RWPE1 (cell line): ENCODE data around the gene PPIA.
"Not testable (repeated sequence)": the region's sequence is repeated elsewhere in the genome, so short reads cannot be mapped to it uniquely, and the experiment has no call there.

Experiments used
- CTCF ChIA-PET: fragments of 350-600 bp; sonication (Branson Sonifier 250); formaldehyde crosslinking; extraction: SDS; loops from one replicate; lab custom pipeline; 2021; lab: Yijun Ruan, JAX
- POLR2A ChIA-PET: fragments of 400-600 bp; formaldehyde crosslinking; extraction: SDS; loops from one replicate; lab custom pipeline; 2020; ENCODE audit warnings: antibody characterized with exemption; ENCODE audit not compliant: low non-redundant PET; lab: Yijun Ruan, JAX
- DNase-seq: peaks from one replicate; pipeline ENCODE4 v3.0.0; 2012; ENCODE audit warnings: low spot score
- H3K27ac ChIP-seq: fragments of 450-650 bp; 2 replicates; pipeline ENCODE4 v1.5.1; 2017
- TF ChIP-seq, protein P1 (sequence below): fragments of 450-650 bp; conservative IDR thresholded peaks from 2 replicates; pipeline ENCODE4 v1.5.1; 2017; ENCODE audit warnings: low read depth, mild to moderate bottlenecking

The PPIA gene

DNA sequence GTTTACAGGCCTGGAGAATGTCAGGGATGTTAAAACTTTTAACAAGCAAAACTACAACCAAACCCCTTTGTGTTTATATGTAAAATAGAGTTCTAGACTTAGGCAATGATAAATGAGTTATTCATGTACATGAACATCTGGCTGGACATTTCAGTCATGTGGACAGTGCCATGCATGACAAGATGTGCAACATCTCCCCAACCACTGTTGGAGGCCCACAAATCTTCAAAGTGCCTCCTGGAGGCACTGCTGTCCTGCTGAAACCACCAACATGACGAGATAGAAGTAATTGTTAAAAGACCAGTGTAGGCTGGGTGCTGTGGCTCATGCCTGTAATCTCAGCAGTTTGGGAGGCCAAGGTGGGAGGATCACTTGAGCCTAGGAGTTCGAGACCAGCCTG is 18.4 kb downstream of the PPIA start:
- DNase-seq, result no peak
- no peak overlapping the region for H3K27ac ChIP-seq
- POLR2A ChIA-PET, result no interaction called here
- TF ChIP-seq, protein P1, sequence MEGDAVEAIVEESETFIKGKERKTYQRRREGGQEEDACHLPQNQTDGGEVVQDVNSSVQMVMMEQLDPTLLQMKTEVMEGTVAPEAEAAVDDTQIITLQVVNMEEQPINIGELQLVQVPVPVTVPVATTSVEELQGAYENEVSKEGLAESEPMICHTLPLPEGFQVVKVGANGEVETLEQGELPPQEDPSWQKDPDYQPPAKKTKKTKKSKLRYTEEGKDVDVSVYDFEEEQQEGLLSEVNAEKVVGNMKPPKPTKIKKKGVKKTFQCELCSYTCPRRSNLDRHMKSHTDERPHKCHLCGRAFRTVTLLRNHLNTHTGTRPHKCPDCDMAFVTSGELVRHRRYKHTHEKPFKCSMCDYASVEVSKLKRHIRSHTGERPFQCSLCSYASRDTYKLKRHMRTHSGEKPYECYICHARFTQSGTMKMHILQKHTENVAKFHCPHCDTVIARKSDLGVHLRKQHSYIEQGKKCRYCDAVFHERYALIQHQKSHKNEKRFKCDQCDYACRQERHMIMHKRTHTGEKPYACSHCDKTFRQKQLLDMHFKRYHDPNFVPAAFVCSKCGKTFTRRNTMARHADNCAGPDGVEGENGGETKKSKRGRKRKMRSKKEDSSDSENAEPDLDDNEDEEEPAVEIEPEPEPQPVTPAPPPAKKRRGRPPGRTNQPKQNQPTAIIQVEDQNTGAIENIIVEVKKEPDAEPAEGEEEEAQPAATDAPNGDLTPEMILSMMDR, result no peak
- CTCF ChIA-PET, result no interaction called here

GRCh38 chr7:44819292-44819691 is 22.8 kb downstream of the PPIA start:
- ChIA-PET POLR2A (no interaction called here), CTCF (no interaction called here)

GRCh38 chr7:44823255-44823781 is 26.8 kb downstream of the PPIA start:
- CTCF ChIA-PET, result interaction anchor here (0.6 kb wide), 1 partner anchor 284 kb away, joined by 3 read pairs; no protein-coding TSS in a partner anchor

More at GRCh38 chr7:44819292-44819691, 22.8 kb downstream of the PPIA start:
- H3K27ac ChIP-seq, result no peak overlapping the region
- TF ChIP-seq, protein P1, result no peak
- no peak for DNase-seq

GRCh38 chr7:44824894-44825526 is 28.5 kb downstream of the PPIA start:
- TF ChIP-seq, protein P1, result no peak
- CTCF ChIA-PET, result no interaction called here
- peak overlapping the region; percentile 50 for H3K27ac ChIP-seq
- POLR2A ChIA-PET, result no interaction called here
- no peak for DNase-seq

More at GRCh38 chr7:44823255-44823781, 26.8 kb downstream of the PPIA start:
- DNase-seq, result no peak
- H3K27ac ChIP-seq, result peak overlapping the region; percentile 2; the same call in 1 of the 2 replicates
- TF ChIP-seq, protein P1, result no peak
- POLR2A ChIA-PET, result no interaction called here

- ChIA-PET POLR2A (no interaction called here), CTCF (no interaction called here)
- TF ChIP-seq, protein P1, result no peak
- no peak for DNase-seq
- H3K27ac ChIP-seq, result no peak overlapping the region
These were observed 31.1 kb downstream of the PPIA start for GRCh38 chr7:44827567-44827966.

- TF ChIP-seq, protein P1, result no peak
- H3K27ac ChIP-seq, result no peak overlapping the region
- CTCF ChIA-PET, result no interaction called here
- no peak for DNase-seq
- POLR2A ChIA-PET, result no interaction called here
These were observed 42.3 kb downstream of the PPIA start for GRCh38 chr7:44838751-44839150.

- H3K27ac ChIP-seq, POLR2A ChIA-PET, DNase-seq, CTCF ChIA-PET: not testable (repeated sequence)
These were observed 46.2 kb downstream of the PPIA start for GRCh38 chr7:44842675-44843074.

DNA sequence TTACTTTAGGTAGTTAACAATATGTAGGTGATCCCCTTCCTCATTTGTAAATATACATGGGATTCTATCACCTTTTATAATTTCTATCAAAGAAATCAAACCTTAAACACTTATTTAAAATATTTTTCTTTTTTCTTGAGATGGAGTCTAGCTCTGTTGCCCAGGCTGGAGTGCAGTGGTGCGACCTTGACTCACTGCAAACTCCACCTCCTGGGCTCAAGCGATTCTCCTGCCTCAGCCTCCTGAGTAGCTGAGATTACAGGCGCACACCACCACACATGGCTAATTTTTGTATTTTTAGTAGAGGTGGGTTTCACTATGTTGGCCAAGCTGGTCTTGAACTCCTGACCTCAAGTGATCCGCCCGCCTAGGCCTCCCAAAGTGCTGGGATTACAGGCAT is 47.0 kb downstream of the PPIA start:
- H3K27ac ChIP-seq, POLR2A ChIA-PET, DNase-seq: not testable (repeated sequence)
- CTCF ChIA-PET, result interaction anchor here (1.2 kb wide), 1 partner anchor 156 kb away, joined by 7 read pairs; no protein-coding TSS in a partner anchor
